Eye (tissue), 1 donor: ENCODE results near the gene GTF2IRD1.
"Not testable (repeated sequence)": the region's sequence is repeated elsewhere in the genome, so short reads cannot be mapped to it uniquely, and the experiment has no call there.

Experiments
- DNase-seq: peaks from one replicate; pipeline ENCODE4 v3.0.0-alpha.2; 2015

GTF2IRD1 gene

GRCh38 chr7:74453322-74454011, at the start of gene GTF2IRD1:
Gene GTF2IRD1 (plus strand): TSS chr7:74453906. CDS start chr7:74508081, 54,175 bp downstream.
- DNase-seq: peak; percentile 92

- DNase-seq: no peak
These were observed 49.4 kb upstream of the GTF2IRD1 start for GRCh38 chr7:74404388-74404700.

- no peak for DNase-seq
These were observed 49.0 kb upstream of the GTF2IRD1 start for GRCh38 chr7:74404741-74405140.

GRCh38 chr7:74405191-74405898, 48.4 kb upstream of the GTF2IRD1 start:
- DNase-seq: no peak

GRCh38 chr7:74405899-74406512, 47.7 kb upstream of the GTF2IRD1 start:
- DNase-seq: no peak

- no peak for DNase-seq
These were observed 45.7 kb upstream of the GTF2IRD1 start for GRCh38 chr7:74407958-74408357.

- DNase-seq: no peak
These were observed 44.1 kb upstream of the GTF2IRD1 start for GRCh38 chr7:74409571-74409970.

- DNase-seq: no peak
These were observed 42.9 kb upstream of the GTF2IRD1 start for GRCh38 chr7:74410772-74411171.

GRCh38 chr7:74411571-74411970, 42.1 kb upstream of the GTF2IRD1 start:
- not testable (repeated sequence) for DNase-seq

GRCh38 chr7:74412056-74412455, 41.6 kb upstream of the GTF2IRD1 start:
- no peak for DNase-seq

- DNase-seq: no peak
These were observed 41.1 kb upstream of the GTF2IRD1 start for GRCh38 chr7:74412603-74413002.

GRCh38 chr7:74414595-74415333, 38.9 kb upstream of the GTF2IRD1 start:
- DNase-seq: not testable (repeated sequence)

GRCh38 chr7:74417419-74417971, 36.2 kb upstream of the GTF2IRD1 start:
- DNase-seq: peak; percentile 92

GRCh38 chr7:74418076-74418475, 35.6 kb upstream of the GTF2IRD1 start:
- DNase-seq: no peak

- no peak for DNase-seq
These were observed 35.2 kb upstream of the GTF2IRD1 start for GRCh38 chr7:74418538-74418937.

GRCh38 chr7:74419232-74419631, 34.5 kb upstream of the GTF2IRD1 start:
- DNase-seq: not testable (repeated sequence)

- DNase-seq: no peak
These were observed 33.7 kb upstream of the GTF2IRD1 start for GRCh38 chr7:74420006-74420405.

- no peak for DNase-seq
These were observed 29.3 kb upstream of the GTF2IRD1 start for GRCh38 chr7:74424291-74424880.

- no peak for DNase-seq
These were observed 25.7 kb upstream of the GTF2IRD1 start for GRCh38 chr7:74428023-74428422.

GRCh38 chr7:74429153-74429747, 24.5 kb upstream of the GTF2IRD1 start:
- DNase-seq: no peak

GRCh38 chr7:74430409-74430808, 23.3 kb upstream of the GTF2IRD1 start:
- not testable (repeated sequence) for DNase-seq

- peak; percentile 86 for DNase-seq
These were observed 22.7 kb upstream of the GTF2IRD1 start for GRCh38 chr7:74430961-74431466.
